Pancreas (tissue), 10 donors: ENCODE results near the gene GSTO2. TPM values are rescaled to one million over a fixed set of nuclear protein-coding genes. Genes with fewer than 3 reads are reported as not detected.
"Not testable (repeated sequence)": the region's sequence is repeated elsewhere in the genome, so short reads cannot be mapped to it uniquely, and the experiment has no call there.

Experiments used
- ATAC-seq, 4 donors: fragments of 200-7000 bp; cut with Tn5 transposase; one replicate each; pipeline versions ENCODE4 v1.8.0 to v1.9.1; 2020; ENCODE audit warnings: mild to moderate bottlenecking in 4 of 4, moderate library complexity in 4 of 4
- DNase-seq, 6 donors: peaks; one replicate each; pipeline ENCODE4 v3.0.0-alpha.2; 2020
- FAIRE-seq: peaks from 2 replicates; lab custom pipeline; 2012; peaks lifted over from hg19 to GRCh38; lab: Jason Lieb, UNC
- H3K27ac ChIP-seq, 4 donors: fragments of 200-600 bp; sonication (generic); 1 replicate in 3 of 4; 2 replicates in 1 of 4; pipeline versions ENCODE4 v1.5.0 to v1.8.0; 2020
- H3K27me3 ChIP-seq, 4 donors: fragments of 200-600 bp; one replicate each; pipeline ENCODE4 v1.8.0; 2021
- H3K36me3 ChIP-seq, 3 donors: fragments of 200-600 bp; sonication (generic) in 1 of 3; one replicate each; pipeline versions ENCODE4 v1.5.0 to v1.8.0; 2020 to 2021
- H3K4me1 ChIP-seq, 3 donors: fragments of 200-600 bp; one replicate each; pipeline ENCODE4 v1.8.0; 2021
- H3K4me3 ChIP-seq, 4 donors: fragments of 200-600 bp; sonication (generic) in 2 of 4; one replicate each; pipeline versions ENCODE4 v1.5.0 to v1.8.0; 2020 to 2021
- H3K9me3 ChIP-seq, 4 donors: fragments of 200-600 bp; one replicate each; pipeline ENCODE4 v1.8.0; 2021
- CTCF ChIP-seq, 4 donors: fragments of 200-600 bp; sonication (generic) in 3 of 4; IDR thresholded peaks; one replicate each; pipeline versions ENCODE4 v1.5.0 to v1.8.0; 2021; ENCODE audit warnings: antibody characterized with exemption in 4 of 4
- WGBS, 2 donors: extraction: QIAGEN DNeasy Blood & Tissue Kit; methylation state at CpG; one replicate each; pipeline ENCODE4 v1.1.7; 2013; 5-methylcytosine and 5-hydroxymethylcytosine counted together
- intact Hi-C, 3 donors: fragments of 100-400 bp; cut with DNase I; formaldehyde crosslinking; loops; one replicate each; pipeline versions ENCODE4 v1.11.1 to v1.14.2; 2022
- polyA plus RNA-seq, 2 donors: library from polyadenylated mRNA; stranded (reverse); fragments of 200-250 nt; gene quantifications; one replicate each; pipeline ENCODE4 v1.2.3, GENCODE V29; 2013
- total RNA-seq, 6 donors: library from RNA; stranded (reverse); fragmentation: NEBNext Ultra II Directional in 4 of 6; extraction: Animal tissue kit (Norgen Biotek cat#: 25700) in 4 of 6; gene quantifications; one replicate each; pipeline versions ENCODE4 v1.2.1 to v1.2.4, GENCODE V29; 2021 to 2023
- donor health status: healthy with polysubstance abuse.
- donor health status: DM: no; HTN: no; CAD: no; lungs with moderate emphysema.
- donor health status: DM: no; HTN: no; CAD: no.
- donor health status: control.
- donor health status: control.
- donor health status: Bipolar disorder and iron deficiency.
- donor health status: DM: yes; HTN: yes; CAD: no.
- donor health status: DM: no; HTN: no; CAD: no.
- donor health status: DM: no; HTN: no; CAD: no.
- donor health status: DM: yes; HTN: yes; CAD: no.

GSTO2 gene
- total and polyA plus RNA-seq, 8 donors, result 13.8 to 28.1 (median 18.2) TPM

DNA sequence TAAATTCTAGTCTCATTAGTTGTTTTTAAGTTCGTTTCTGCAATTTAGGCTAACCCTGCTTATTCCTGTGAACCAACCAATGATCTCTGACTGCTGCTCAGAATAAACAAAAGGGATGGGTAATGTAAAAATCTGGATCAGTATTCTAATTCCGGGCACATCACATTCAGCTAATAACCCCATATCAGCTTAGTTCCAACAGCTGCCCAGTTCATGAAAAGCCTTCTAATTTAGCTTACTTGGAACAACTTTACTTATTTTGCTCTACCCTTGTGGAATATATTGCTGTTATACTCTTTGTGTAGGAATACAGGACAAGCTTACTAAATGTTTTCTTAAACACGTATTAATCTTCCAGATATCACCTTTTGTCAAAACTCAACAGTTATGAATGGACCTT lies 33.2 kb upstream of the GSTO2 start:
- no peak for TF ChIP-seq CTCF (IDR thresholded peaks at IDR 0.05)
- Histone ChIP-seq H3K9me3 (no peaks in the 10 kb centered on the region), H3K27me3 (no peaks in the 10 kb centered on the region), H3K36me3 (no peaks in the 10 kb centered on the region), H3K27ac (no peak overlapping the region), H3K4me3 (no peak overlapping the region), H3K4me1 (peaks cover 0 to 3% (median 0%) of the 10 kb centered on the region in 3 donors)
- no peak for DNase-seq
- no peak for ATAC-seq
- WGBS, 2 donors, result 56 to 62% methylated on average over 3 of the region's 3 CpGs
- intact Hi-C loops, result no loop called here
- no peak for FAIRE-seq

GRCh38 chr10:104240078-104240477 lies 28.9 kb upstream of the GSTO2 start:
- FAIRE-seq, result no peak
- 58 to 77% methylated on average over 2 of the region's 2 CpGs for WGBS, 2 donors
- Histone ChIP-seq H3K27ac (no peak overlapping the region), H3K36me3 (no peaks in the 10 kb centered on the region), H3K27me3 (no peaks in the 10 kb centered on the region), H3K4me3 (no peak overlapping the region), H3K9me3 (no peaks in the 10 kb centered on the region), H3K4me1 (no peaks in the 10 kb centered on the region)
- intact Hi-C loops, result no loop called here
- ATAC-seq, result no peak
- TF ChIP-seq CTCF (IDR thresholded peaks at IDR 0.05), result no peak
- DNase-seq, result no peak

DNA sequence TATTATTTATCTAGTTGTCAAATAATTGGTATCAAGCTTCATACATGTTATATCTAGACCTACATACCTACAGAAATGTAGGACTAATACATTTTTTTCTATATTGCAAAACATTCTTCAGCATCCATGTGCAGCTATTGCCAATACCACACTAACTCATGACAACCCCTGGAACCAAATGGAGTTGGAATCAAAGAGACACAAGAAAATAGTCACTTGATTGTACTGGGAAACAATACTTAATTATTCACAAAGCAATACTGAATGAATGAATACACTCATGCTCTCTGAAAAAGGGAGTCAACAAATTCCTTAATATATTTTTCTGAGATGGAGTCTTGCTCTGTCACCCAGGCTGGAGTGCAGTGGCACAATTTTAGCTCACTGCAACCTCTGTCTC lies 26.4 kb upstream of the GSTO2 start:
- Histone ChIP-seq H3K4me3 (no peak overlapping the region), H3K9me3 (no peaks in the 10 kb centered on the region), H3K4me1 (no peaks in the 10 kb centered on the region), H3K27me3 (no peaks in the 10 kb centered on the region), H3K36me3 (no peaks in the 10 kb centered on the region), H3K27ac (no peak overlapping the region)
- DNase-seq (no peak), ATAC-seq (no peak), FAIRE-seq (no peak)
- no peak for TF ChIP-seq CTCF (IDR thresholded peaks at IDR 0.05)
- intact Hi-C loops, result no loop called here

DNA sequence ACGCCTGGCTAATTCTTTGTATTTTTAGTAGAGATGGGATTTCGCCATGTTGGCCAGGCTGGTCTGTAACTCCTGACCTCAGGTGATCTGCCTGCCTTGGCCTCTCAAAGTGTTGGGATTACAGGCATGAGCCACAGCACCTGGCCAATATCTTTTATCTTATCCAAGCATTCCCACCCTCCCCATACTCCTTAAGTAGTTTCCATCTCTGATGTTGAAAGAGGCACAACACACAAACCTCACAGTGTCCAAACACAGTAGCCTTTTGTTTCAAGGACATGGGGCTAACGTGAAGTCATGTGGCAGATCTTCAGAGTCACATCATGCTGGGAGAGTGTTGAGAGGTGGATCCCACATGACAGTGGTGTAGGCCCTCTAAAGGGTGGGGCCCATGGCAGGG lies 26.0 kb upstream of the GSTO2 start:
- 66 to 71% methylated on average over 3 of the region's 3 CpGs for WGBS, 2 donors
- intact Hi-C loops, FAIRE-seq: not testable (repeated sequence)

DNA sequence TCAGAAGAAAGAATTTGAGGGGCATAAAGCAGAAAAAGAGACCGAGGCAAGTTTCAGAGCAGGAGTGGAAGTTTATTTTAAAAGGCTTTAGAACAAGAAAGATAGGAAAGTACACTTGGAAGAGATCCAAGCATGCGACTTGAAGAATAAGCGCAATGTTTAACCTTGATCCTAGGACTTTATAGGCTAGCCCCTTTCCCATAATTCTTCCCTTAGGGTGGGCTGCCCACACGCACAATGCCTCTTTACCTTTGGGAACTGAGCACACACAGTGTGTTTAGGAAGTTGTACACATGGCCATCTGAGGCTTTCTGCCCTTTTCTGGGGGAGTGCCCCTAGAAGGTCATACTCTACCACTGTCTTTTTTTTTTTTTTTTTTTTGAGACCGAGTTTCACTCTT lies 25.5 kb upstream of the GSTO2 start:
- Histone ChIP-seq H3K36me3 (no peaks in the 10 kb centered on the region), H3K4me3 (no peak overlapping the region), H3K9me3 (no peaks in the 10 kb centered on the region), H3K4me1 (no peaks in the 10 kb centered on the region), H3K27ac (no peak overlapping the region), H3K27me3 (no peaks in the 10 kb centered on the region)
- intact Hi-C loops, result no loop called here
- FAIRE-seq (no peak), DNase-seq (no peak), ATAC-seq (no peak)
- no peak for TF ChIP-seq CTCF (IDR thresholded peaks at IDR 0.05)
- 54 to 57% methylated on average over 5 of the region's 5 CpGs for WGBS, 2 donors

More for the DNA sequence above, 26.0 kb upstream of the GSTO2 start:
- not testable (repeated sequence) for H3K27ac ChIP-seq, H3K27me3 ChIP-seq, ATAC-seq, H3K9me3 ChIP-seq, H3K4me3 ChIP-seq, H3K4me1 ChIP-seq, H3K36me3 ChIP-seq, DNase-seq
